Omental fat pad (tissue), 4 donors: Measurements from ENCODE around the gene ITGA3. TPM values are rescaled to one million over a fixed set of nuclear protein-coding genes. Genes with fewer than 3 reads are reported as not detected.

ENCODE experiments used
- ATAC-seq: fragments of 150-250 bp; one replicate; pipeline ENCODE4 v1.9.1; 2016; ENCODE audit warnings: mild to moderate bottlenecking, moderate library complexity; ENCODE audit not compliant: low FRiP score
- DNase-seq: peaks from one replicate; pipeline ENCODE4 v3.0.0-alpha.2; 2019; ENCODE audit warnings: low spot score
- total RNA-seq, 4 donors: library from RNA; depleted of rRNA; stranded (reverse); fragments of >200 nt; gene quantifications; one replicate each; pipeline ENCODE4 v1.1.0, GENCODE V29; 2016
- TF ChIP-seq, protein P1 (sequence below), 3 donors: fragments of 450-650 bp; IDR thresholded peaks; one replicate each; pipeline ENCODE4 v1.5.1; 2016 to 2017; ENCODE audit warnings: antibody characterized with exemption in 3 of 3, mild to moderate bottlenecking in 3 of 3, moderate library complexity in 2 of 3

Gene ITGA3
- total RNA-seq, 4 donors from 2014 or later = 28.5 to 99.8 (median 41.2) TPM

GRCh38 chr17:50101346-50102163 is 45.6 kb downstream of the ITGA3 start:
- TF ChIP-seq, protein P1, sequence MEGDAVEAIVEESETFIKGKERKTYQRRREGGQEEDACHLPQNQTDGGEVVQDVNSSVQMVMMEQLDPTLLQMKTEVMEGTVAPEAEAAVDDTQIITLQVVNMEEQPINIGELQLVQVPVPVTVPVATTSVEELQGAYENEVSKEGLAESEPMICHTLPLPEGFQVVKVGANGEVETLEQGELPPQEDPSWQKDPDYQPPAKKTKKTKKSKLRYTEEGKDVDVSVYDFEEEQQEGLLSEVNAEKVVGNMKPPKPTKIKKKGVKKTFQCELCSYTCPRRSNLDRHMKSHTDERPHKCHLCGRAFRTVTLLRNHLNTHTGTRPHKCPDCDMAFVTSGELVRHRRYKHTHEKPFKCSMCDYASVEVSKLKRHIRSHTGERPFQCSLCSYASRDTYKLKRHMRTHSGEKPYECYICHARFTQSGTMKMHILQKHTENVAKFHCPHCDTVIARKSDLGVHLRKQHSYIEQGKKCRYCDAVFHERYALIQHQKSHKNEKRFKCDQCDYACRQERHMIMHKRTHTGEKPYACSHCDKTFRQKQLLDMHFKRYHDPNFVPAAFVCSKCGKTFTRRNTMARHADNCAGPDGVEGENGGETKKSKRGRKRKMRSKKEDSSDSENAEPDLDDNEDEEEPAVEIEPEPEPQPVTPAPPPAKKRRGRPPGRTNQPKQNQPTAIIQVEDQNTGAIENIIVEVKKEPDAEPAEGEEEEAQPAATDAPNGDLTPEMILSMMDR (IDR thresholded peaks at IDR 0.05) = no peak
- ATAC-seq (peak; percentile 49), DNase-seq (no peak)

DNA sequence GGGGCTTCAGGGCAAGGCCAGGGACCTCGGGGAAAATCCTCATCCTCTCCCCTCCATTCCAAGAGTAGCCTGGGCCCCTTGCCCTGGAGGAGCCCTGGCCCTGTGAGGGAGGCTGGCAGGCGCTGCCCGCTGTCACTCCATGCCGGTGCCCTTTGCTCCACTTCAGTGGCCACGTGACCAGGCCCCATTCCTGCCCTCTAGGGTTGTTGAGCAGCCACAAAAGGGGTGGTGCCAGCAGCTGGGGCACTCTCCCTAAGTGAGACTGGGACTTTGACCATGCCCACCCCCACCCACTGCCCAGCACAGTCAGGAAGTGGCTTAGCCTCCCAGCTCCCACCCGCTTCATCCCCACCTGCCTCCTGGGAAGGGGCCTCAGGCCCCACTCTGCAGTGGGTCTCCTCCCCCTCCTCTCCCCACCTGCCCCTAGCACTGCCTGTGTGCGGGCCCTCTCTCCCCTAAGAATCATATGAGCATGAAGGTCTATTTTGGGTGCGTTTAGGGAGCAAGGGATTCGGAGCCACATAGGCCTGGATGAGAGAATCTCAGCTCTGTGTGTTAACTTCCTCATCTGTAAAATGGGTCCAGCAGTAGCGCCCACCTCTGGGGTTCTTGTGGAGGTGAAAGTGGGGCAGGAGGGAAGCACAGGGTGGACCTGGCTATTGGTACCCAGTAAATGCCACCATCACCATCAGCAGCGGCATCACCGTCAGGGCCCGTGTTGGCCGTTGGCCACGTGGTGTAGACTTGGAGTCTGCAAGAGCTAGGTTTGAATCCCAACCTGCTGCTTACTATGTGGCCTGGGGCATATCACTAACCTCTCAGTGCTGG is 46.5 kb downstream of the ITGA3 start:
- DNase-seq (no peak), ATAC-seq (no peak)
- TF ChIP-seq, protein P1 (IDR thresholded peaks at IDR 0.05) = no peak

DNA sequence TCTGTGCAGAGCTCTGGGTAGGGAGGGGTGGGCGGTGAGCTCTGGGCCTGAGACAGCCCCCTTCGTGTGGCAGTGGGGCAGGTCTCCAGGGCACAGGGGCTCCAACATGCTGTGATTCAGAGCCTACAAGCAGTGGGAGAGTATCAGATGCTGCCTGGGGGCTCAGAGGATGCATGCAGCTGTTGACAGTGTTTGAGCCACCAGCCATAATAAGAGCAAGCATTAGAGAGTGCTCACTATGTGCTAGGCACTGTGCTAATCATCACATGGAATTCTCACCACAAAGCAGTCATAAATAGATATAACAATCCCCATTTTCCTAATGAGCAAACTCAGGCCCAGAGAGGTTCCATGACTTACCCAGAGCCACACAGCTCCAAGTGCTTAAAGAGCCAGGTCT is 47.3 kb downstream of the ITGA3 start:
- ATAC-seq (no peak), DNase-seq (no peak)
- TF ChIP-seq, protein P1 (IDR thresholded peaks at IDR 0.05) = no peak

DNA sequence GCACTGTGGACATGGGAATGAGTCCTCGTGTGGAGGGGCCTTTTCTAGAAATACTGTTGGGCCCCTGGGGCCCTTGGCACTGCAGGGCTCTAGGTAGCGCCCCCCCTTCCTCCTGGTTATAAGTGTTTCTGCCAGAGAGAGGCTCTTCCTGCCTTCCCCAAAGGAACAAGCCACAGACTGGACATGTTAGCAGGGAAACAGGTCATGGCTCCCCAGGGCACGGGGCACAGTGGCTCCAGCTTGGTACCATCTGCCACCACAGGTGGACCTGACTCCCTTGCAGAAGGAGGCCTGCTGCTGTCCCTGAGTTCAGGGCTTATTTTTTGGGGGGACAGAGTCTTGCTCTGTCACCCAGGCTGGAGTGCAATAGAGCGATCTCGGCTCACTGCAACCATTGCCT is 48.0 kb downstream of the ITGA3 start:
- ATAC-seq = no peak
- TF ChIP-seq, protein P1 (IDR thresholded peaks at IDR 0.05) = no peak
- DNase-seq = no peak

GRCh38 chr17:50105811-50106210 is 49.9 kb downstream of the ITGA3 start:
- ATAC-seq (no peak), DNase-seq (no peak)
- TF ChIP-seq, protein P1 (IDR thresholded peaks at IDR 0.05) = no peak

DNA sequence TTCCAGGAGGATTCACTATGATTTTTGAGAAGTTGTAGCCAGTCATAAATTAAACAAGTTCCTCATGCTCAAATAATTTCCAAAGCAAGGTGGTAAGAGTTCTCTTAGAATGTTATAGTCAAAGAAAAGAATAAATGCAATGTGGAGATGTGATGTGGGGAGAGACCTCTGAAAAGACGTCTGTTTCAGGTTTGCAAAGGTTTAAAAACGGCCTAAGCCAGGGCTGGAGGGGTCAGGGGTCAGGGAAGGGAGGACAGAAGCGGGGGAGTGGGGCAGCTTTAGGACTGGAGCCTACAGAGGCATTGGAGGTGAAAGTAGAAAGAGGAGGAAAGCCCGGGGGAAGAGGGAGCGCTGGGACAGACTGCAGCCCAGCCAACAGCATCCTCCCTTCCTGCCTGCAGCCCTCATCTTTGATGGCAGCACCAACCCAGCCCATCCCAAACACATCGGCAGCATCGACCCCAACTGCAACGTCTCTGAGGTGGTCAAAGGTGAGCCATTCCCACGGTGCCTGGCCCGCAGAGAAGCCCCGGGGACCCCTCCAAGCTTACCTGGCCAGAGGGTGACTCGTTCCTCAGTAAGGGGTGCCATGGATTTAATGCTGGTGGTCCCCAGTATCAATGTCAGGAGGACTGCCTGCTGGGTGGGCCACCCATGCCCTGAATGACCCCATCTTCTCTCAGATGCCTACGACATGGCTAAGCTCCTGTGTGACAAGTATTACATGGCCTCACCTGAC is 50.7 kb downstream of the ITGA3 start:
- no peak for DNase-seq
- TF ChIP-seq, protein P1 (IDR thresholded peaks at IDR 0.05) = no peak
- no peak for ATAC-seq
